ENCODE results near the gene PYGB.

Gene PYGB

DNA sequence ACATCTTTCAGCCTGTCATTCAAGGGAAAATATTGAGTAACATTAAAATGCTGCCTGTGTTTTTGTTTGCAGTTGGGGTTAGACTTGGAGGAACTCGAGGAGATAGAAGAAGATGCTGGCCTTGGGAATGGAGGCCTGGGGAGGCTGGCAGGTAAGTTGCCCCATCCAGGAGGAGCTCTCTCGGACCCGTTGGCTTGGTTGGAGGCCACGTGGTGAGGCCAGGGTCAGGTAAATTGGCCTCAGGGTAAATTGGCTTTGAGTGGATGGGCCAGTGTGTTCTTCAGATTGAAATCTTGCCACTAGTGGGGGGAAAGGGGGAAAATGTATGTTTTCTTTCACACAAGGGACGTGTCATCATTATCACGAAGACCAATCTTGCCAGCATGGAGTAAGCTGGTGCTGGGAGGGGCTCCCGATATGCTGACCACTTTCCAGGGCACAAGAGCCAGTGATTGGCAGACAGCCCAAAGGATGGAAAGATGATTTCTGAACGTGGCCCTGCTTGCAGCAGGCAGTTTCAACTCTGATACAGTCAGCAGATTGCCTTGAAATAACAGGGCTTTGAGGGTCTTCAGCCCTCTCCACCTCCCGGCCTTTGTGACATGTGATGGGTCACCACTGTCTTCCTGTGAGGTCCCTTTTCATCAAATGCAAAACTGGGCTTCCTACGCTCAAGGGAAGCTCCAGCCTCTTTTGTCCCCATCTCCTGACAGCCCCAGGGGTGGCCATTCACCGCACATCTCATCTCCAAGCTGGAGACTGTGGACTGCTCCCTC lies 21.4 kb downstream of the PYGB start:
- DNase-seq (ENCODE audit: low read depth in 1 of 2, low spot score in 1 of 2), result no peak

DNA sequence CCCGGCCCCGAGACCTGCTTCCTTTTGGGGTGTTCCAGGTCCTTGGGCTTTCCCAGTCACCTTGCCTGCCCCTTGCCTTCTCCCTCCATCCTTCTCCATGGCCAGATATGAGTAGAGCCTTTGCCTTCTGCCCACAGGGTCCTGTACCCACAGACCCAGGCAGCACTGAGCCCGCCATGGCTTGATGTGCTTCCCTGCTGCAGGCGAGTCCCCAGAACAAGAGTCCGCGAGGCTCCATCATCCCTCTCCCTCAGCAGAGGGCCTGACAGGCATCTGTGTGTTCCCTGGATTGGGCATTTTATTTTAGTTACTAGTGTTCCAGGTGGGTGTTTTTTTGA lies 21.9 kb downstream of the PYGB start:
- DNase-seq (ENCODE audit: low read depth in 1 of 2, low spot score in 1 of 2), result no peak

DNA sequence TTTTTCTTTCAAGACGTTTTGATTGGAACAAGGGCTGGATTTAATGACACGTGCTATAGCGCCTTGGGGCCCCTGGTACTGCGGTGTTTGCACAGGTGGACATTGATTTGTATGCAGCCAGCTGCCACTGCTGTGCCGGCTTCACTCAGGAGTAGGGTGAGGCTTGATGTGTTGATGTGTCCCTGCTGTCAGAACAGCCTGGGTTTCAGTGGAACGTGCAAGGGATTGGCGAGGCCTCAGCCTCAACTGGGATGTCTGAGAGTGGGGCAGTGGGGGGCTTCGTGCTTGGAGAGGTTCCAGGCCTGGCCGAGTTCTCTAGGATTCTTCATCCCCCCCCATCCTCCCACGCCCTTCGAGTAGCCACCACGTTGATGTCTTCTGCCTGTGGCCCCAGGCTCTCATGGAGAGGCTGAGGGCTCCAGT lies 23.0 kb downstream of the PYGB start:
- DNase-seq (ENCODE audit: low read depth in 1 of 2, low spot score in 1 of 2), result no peak

DNA sequence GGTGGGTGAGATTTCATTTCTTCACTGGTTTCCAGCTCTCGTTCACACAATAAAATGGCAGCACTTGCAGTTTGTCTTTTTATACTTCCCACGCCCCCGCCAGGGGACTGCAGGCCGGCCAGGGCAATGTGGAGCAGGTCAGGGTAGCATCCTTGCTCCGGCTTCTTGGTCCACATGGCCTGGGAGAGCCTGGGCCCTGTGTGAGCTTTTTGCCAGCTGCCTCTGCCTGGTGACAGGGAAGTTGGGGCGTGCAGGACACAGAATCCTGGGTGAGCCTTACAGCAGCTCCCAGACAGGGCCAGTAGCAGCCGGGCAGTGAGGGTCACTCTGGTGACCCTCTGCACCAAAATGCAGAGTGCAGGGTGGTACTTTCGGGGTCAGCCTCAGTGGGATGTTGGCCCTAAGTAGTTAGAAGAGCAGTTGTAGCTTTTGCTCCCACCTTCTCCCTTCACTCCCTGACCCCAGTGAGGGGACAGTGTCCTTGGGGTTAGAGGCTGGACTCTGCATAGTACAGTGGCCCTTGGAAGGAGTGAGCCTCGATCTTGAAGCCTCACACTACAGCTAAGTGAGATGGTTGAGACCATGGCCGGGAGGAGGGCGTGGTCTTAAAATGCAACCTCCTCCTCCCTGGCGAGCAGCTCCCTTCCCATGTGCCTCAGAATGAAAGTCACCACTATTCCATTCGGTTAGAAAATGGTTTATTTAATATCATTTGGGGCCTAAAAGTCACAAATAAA lies 23.8 kb downstream of the PYGB start:
- no peak for DNase-seq (ENCODE audit: low read depth in 1 of 2, low spot score in 1 of 2)

GRCh38 chr20:25272223-25273000 lies 24.5 kb downstream of the PYGB start:
- DNase-seq (ENCODE audit: low read depth in 1 of 2, low spot score in 1 of 2), result no peak

DNA sequence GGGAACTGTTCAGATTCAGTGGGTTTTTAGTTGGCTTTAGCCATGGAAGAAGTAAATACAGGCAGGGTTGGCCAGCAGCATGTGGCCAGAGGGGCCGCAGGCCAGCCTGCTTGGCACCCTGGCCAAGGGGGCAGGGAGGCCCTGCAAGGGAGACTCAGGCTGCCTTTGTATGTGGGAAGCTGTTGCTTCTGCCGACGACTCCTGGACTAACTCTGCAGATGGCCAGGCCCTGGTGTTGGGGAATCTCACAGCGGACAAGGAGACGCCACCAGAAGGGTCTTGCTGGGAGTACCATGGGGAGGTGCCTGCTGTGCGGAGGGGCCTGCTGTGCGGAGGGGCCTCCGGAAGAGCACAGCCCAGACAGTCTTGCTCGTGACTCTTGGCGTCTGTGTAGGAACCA lies 25.2 kb downstream of the PYGB start:
- DNase-seq (ENCODE audit: low read depth in 1 of 2, low spot score in 1 of 2), result no peak

DNA sequence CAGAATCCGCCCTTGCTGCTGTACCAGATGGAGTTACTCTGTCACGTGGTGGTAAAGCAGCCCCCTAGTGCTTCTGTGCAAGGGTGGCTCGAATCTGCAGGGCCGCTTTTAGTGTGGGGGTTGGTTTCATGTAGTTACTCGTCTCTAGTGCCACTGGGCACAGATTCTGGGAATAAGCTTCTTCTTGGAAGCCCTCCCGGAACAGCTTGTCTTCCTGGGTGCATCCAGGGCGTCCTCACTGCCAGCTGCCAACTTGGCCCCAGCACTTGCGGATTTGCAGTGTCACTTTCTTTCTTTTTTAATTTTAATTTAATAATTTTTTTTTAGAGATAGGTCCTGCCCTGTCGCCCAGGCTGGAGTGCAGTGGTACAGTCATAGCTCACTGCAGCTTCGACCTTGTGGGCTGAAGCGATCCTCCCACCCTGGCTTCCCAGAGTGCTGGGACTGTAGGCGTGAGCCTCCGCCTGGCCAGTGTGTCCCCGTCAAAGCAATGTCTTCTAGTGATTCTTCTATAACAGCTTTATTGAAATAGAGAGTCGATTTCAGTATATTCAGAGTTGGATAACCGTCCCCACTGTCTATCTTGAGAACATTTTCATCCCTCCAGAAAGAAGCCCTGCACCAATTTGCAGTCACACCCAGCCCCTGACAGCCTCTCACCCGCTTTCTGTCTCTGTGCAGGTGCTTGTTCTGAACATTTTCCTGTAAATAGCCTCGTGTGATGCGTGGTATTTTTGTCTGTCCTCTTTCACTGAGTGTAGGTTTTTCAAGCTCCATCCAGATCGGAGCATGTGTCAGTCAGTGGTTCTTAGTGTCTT lies 25.9 kb downstream of the PYGB start:
- DNase-seq (ENCODE audit: low read depth in 1 of 2, low spot score in 1 of 2), result no peak

DNA sequence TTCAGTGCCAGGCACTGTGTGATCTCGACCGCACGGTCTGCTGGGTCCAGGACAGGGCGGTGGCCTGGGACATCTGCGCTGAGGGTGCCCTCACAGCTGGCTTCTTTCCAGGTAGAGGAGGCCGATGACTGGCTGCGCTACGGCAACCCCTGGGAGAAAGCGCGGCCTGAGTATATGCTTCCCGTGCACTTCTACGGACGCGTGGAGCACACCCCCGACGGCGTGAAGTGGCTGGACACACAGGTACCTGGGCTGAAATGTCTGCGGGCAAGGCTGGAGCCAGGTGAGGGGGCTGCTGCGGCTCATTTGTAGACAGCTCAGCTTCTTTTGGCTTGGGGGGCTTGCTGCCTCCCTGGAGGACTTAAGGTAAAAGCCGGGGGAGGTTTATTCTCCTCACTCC lies 26.6 kb downstream of the PYGB start:
- no peak for DNase-seq (ENCODE audit: low read depth in 1 of 2, low spot score in 1 of 2)

DNA sequence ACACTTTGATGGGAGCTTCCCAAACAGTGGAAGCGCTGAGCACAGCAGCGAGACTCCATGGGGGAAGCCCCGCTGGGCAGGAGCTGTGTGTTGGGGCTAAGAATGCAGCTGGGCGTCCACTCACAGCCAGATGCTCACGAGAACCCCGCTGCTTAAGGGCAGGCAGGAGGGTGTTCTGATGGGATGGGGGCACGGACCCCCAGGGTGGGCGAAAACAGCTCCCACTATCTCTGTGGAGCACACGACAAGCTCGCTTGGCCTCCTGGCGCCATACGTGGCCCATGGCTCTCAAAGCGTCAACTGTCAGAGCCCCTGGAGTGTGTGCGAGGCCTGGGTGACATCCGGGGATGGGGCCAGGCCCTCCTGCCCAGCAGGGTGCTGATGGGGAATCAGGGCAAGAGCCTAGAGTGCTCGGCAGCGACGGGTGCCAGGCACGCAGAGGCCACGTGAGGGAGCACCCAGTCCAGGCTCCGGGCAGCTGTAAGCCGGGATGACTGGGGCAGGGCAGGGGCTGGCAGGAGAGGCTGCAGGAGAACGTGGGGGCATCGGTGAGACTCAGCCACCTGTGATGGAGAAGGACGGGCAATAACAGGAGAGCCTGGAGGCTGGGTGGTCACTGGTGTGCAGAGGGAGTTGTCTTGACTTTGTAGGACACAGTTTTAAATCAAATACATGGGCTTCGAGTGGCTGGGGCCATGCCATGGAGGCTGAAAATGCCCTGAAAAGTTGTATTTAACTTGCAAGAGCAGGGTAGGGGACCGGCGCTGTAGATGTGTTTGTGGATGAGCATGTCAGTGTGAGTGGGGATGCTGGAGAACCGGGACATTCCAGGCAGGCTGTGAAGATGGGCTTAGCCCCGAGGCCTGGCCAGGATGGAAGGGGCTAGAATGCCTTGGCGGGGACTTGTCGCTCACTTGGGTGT lies 27.3 kb downstream of the PYGB start:
- no peak for DNase-seq (ENCODE audit: low read depth in 1 of 2, low spot score in 1 of 2)

- no peak for DNase-seq (ENCODE audit: low read depth in 1 of 2, low spot score in 1 of 2)
Measured at GRCh38 chr20:25275813-25276532, 28.1 kb downstream of the PYGB start.

DNA sequence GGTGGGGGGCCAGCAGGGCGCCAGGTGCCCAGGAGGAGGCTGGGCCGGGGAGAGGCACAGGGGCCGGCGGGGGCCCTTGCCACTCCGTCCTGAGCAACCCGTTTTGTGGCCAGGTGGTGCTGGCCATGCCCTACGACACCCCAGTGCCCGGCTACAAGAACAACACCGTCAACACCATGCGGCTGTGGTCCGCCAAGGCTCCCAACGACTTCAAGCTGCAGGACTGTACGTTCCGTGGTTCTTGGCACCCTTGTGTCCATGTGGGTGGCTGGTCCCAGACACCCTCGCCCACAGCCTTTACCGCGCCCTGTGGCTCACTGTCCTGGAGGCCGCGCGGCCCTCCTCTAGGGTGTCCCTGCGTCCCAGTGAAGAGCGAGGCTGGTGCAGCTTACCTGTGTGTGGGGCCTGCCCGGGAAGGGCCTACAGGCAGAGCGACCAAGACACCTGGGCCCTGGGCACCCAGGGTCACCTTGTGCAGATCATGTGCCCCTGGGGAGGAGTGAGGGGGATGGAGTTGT lies 28.7 kb downstream of the PYGB start:
- DNase-seq (ENCODE audit: low read depth in 1 of 2, low spot score in 1 of 2), result no peak

DNA sequence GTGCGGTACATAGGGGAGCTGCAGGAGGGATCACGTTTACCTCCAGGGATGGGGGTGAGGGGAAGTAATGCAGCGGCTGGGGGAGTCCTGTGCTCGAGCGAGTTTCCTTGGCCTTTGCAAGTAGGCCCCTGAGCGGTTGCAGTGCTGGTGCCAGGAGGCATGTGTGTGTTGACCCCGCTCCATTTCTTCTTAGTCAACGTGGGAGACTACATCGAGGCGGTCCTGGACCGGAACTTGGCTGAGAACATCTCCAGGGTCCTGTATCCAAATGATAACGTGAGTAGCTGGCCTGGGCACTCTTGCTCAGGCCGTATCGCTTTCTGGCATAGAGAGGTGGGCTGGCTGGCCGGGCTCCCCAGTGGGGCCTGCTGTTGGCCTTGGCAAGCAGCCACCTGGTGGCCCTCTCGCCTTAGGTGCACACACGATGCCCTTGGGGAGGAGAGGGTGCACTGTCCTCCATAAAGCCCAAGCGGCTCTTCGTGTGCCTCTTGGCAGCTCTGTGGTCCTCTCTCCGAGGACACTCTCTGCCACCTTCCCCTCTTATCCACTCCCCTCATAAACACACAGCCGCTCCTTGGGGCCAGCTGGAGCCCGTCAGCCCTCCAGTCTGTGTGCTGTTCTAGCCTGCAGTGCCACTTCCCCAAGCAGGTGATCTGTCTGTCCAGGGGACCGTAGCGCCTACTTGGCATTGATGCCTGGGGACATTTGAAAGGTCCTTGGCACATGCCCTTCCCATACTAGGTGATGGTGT lies 29.3 kb downstream of the PYGB start:
- no peak for DNase-seq (ENCODE audit: low read depth in 1 of 2, low spot score in 1 of 2)

DNA sequence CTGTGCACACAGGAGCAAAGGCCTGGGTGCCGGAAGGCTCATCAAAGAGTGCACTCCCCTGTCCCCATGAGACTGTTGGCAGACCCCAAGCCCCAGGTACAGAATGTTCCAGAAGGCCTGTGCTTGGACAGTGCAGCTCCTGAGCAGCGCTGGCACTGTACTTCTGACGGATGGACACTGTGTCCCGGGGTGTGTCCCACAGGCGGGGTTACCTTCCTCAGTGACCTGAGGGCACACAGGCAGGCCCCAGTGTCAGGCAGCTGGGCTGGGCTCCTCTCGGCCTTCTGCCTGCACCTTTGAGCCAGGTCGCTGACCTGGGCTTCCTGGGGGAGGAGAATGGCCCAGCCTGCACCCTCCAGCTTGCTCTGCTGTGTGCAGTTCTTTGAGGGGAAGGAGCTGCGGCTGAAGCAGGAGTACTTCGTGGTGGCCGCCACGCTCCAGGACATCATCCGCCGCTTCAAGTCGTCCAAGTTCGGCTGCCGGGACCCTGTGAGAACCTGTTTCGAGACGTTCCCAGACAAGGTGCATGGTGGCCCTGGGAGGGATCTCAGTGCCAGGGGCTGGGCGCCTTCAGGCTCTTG lies 30.1 kb downstream of the PYGB start:
- DNase-seq (ENCODE audit: low read depth in 1 of 2, low spot score in 1 of 2), result no peak

DNA sequence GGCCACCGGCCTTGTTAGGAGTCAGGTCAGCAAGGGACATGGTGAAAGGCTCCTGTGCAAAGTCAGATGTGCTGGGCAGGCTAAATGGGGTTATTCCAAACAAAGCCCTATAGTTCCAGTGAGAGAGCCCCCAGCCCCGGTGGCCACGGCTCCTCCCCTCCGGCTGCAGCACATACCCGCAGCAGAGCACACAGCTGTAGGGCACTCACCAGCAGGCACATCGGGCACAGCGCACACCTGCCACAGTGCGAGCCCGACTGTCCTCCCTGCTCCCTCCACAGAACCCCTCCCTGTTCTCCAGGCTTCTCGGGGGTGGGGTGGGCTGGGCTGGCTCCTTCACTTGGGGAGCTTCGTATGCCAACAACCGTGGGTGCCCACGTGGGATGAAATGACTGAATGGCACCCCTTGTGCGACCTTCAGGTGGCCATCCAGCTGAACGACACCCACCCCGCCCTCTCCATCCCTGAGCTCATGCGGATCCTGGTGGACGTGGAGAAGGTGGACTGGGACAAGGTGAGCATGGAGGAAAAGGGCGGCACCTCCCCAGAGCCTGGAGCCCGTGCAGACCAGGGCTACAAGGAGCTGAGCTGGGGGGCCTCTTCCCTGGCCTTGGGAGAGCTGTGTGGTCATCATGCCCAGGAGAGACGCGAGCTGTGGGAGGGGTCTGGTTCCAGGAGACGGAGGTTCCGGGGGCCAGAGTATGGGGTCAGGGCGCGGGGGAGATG lies 30.9 kb downstream of the PYGB start:
- DNase-seq (ENCODE audit: low read depth in 1 of 2, low spot score in 1 of 2), result no peak

GRCh38 chr20:25279403-25279802 lies 31.5 kb downstream of the PYGB start:
- no peak for DNase-seq (ENCODE audit: low read depth in 1 of 2, low spot score in 1 of 2)

DNA sequence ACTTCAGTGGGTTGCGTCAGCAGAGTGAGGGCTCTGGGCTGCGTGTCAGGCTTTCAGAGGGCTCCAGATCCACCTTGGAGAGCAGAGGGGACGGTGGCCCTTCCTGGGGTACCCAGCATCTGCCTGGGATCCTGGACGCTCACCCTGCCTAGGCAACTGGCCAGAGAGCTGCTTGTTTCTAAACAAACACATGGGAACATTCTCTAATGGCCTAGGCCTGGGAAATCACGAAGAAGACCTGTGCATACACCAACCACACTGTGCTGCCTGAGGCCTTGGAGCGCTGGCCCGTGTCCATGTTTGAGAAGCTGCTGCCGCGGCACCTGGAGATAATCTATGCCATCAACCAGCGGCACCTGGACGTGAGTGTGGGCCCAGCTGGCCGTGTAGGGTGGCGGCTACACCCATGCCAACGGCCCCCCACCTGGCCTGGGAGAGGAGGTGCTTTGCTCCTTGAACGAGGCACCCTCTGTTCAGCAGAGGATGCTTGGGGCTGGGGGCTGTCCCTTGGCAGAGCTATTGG lies 32.2 kb downstream of the PYGB start:
- DNase-seq (ENCODE audit: low read depth in 1 of 2, low spot score in 1 of 2), result no peak
